ENCODE results near the gene PRKCA. TPM values are rescaled to one million over a fixed set of nuclear protein-coding genes. Genes with fewer than 3 reads are reported as not detected.
"Not testable (repeated sequence)": the region's sequence is repeated elsewhere in the genome, so short reads cannot be mapped to it uniquely, and the experiment has no call there.

PRKCA gene
- polyA plus RNA-seq (2013), result 1.2 and 1.3 TPM in 2 replicates

- Histone ChIP-seq H3K27me3 (ENCODE audit: insufficient read depth, low read length) (peaks cover 3% of the 10 kb centered on the region), H3K14ac (ENCODE audit: low read length) (peak within 1 kb of the TSS; percentile 4), H4K12ac (ENCODE audit: low read depth, low read length) (peak within 1 kb of the TSS; percentile 70), H3K36me3 (ENCODE audit: control insufficient read depth in 1 of 2, insufficient read depth in 2 of 2, low read length in 2 of 2) (no peaks in the 10 kb centered on the region), H2AFZ (ENCODE audit: insufficient read depth, low read length, poor library complexity) (peak within 1 kb of the TSS; percentile 30), H4K91ac (ENCODE audit: low read depth, low read length) (peak within 1 kb of the TSS; percentile 93), H3K4me3 (ENCODE audit: low read depth, low read length) (peak within 1 kb of the TSS; percentile 81), H3K79me2 (ENCODE audit: control insufficient read depth, insufficient read depth, low read length, poor library complexity) (peaks cover 2% of the 10 kb centered on the region), H2BK12ac (ENCODE audit: low read length) (no peak within 1 kb of the TSS), H3K27ac (ENCODE audit: low read depth, low read length) (no peak within 1 kb of the TSS), H4K8ac (ENCODE audit: low read depth, low read length) (peak within 1 kb of the TSS; percentile 75), H3K18ac (ENCODE audit: low read length) (peak within 1 kb of the TSS; percentile 5), H3K4ac (ENCODE audit: low read depth, low read length) (peak within 1 kb of the TSS; percentile 37), H3K9me3 (ENCODE audit: insufficient read depth, low read depth, low read length) (no peaks in the 10 kb centered on the region), H2BK120ac (ENCODE audit: insufficient read depth, low read length, poor library complexity) (peak within 1 kb of the TSS; percentile 10), H3K23ac (ENCODE audit: low read length) (no peak within 1 kb of the TSS), H3K4me2 (ENCODE audit: low read length) (peak within 1 kb of the TSS; percentile 100), H3K79me1 (ENCODE audit: low read length) (peaks cover 2% of the 10 kb centered on the region), H2BK5ac (ENCODE audit: low read depth, low read length, poor library complexity) (no peak within 1 kb of the TSS), H3K9ac (ENCODE audit: low read length) (peak within 1 kb of the TSS; percentile 55), H3K4me1 (ENCODE audit: control insufficient read depth in 1 of 2, insufficient read depth in 2 of 2, low read length in 2 of 2) (peaks cover 3 to 7% of the 10 kb centered on the region in 2 experiments), H2AK5ac (ENCODE audit: low read length) (no peak within 1 kb of the TSS)
- peak; percentile 58 to 82 for DNase-seq
- no CpG with 5 or more reads among the region's 117 CpGs for WGBS (ENCODE audit: extremely low coverage, insufficient coverage, insufficient read length)
Measured at GRCh38 chr17:66301864-66302741, at the start of gene PRKCA. Gene PRKCA (plus strand): TSS chr17:66302613.

- H3K4me1 ChIP-seq (ENCODE audit: control insufficient read depth in 1 of 2, insufficient read depth in 2 of 2, low read length in 2 of 2); H2BK12ac ChIP-seq (ENCODE audit: low read length); H3K79me1 ChIP-seq (ENCODE audit: low read length); DNase-seq; H3K18ac ChIP-seq (ENCODE audit: low read length); H3K27ac ChIP-seq (ENCODE audit: low read depth, low read length); H3K9ac ChIP-seq (ENCODE audit: low read length); H3K4me3 ChIP-seq (ENCODE audit: low read depth, low read length); H2AFZ ChIP-seq (ENCODE audit: insufficient read depth, low read length, poor library complexity); H3K23ac ChIP-seq (ENCODE audit: low read length); H2BK120ac ChIP-seq (ENCODE audit: insufficient read depth, low read length, poor library complexity); H3K4me2 ChIP-seq (ENCODE audit: low read length); H3K27me3 ChIP-seq (ENCODE audit: insufficient read depth, low read length); H3K4ac ChIP-seq (ENCODE audit: low read depth, low read length); H2AK5ac ChIP-seq (ENCODE audit: low read length); H3K9me3 ChIP-seq (ENCODE audit: insufficient read depth, low read depth, low read length); H3K36me3 ChIP-seq (ENCODE audit: control insufficient read depth in 1 of 2, insufficient read depth in 2 of 2, low read length in 2 of 2); H4K8ac ChIP-seq (ENCODE audit: low read depth, low read length); H2BK5ac ChIP-seq (ENCODE audit: low read depth, low read length, poor library complexity); H4K91ac ChIP-seq (ENCODE audit: low read depth, low read length); H4K12ac ChIP-seq (ENCODE audit: low read depth, low read length); H3K79me2 ChIP-seq (ENCODE audit: control insufficient read depth, insufficient read depth, low read length, poor library complexity); H3K14ac ChIP-seq (ENCODE audit: low read length): not testable (repeated sequence)
- WGBS (ENCODE audit: extremely low coverage, insufficient coverage, insufficient read length), result no CpG with 5 or more reads among the region's 8 CpGs
Measured at GRCh38 chr17:66253458-66253857, 49.0 kb upstream of the PRKCA start.

GRCh38 chr17:66255112-66255511 is 47.3 kb upstream of the PRKCA start:
- Histone ChIP-seq H2AK5ac (ENCODE audit: low read length) (no peak overlapping the region), H3K4ac (ENCODE audit: low read depth, low read length) (no peak overlapping the region), H3K14ac (ENCODE audit: low read length) (no peak overlapping the region), H3K4me1 (ENCODE audit: control insufficient read depth in 1 of 2, insufficient read depth in 2 of 2, low read length in 2 of 2) (no peaks in the 10 kb centered on the region), H3K4me2 (ENCODE audit: low read length) (no peak overlapping the region), H2AFZ (ENCODE audit: insufficient read depth, low read length, poor library complexity) (no peak overlapping the region), H4K12ac (ENCODE audit: low read depth, low read length) (no peak overlapping the region), H3K23ac (ENCODE audit: low read length) (no peak overlapping the region), H4K8ac (ENCODE audit: low read depth, low read length) (no peak overlapping the region), H3K79me2 (ENCODE audit: control insufficient read depth, insufficient read depth, low read length, poor library complexity) (no peaks in the 10 kb centered on the region), H2BK120ac (ENCODE audit: insufficient read depth, low read length, poor library complexity) (no peak overlapping the region), H3K9me3 (ENCODE audit: insufficient read depth, low read depth, low read length) (no peaks in the 10 kb centered on the region), H3K79me1 (ENCODE audit: low read length) (no peaks in the 10 kb centered on the region), H2BK12ac (ENCODE audit: low read length) (no peak overlapping the region), H3K18ac (ENCODE audit: low read length) (no peak overlapping the region), H4K91ac (ENCODE audit: low read depth, low read length) (no peak overlapping the region), H3K4me3 (ENCODE audit: low read depth, low read length) (no peak overlapping the region), H3K36me3 (ENCODE audit: control insufficient read depth in 1 of 2, insufficient read depth in 2 of 2, low read length in 2 of 2) (no peaks in the 10 kb centered on the region), H3K27me3 (ENCODE audit: insufficient read depth, low read length) (no peaks in the 10 kb centered on the region), H3K27ac (ENCODE audit: low read depth, low read length) (no peak overlapping the region), H3K9ac (ENCODE audit: low read length) (no peak overlapping the region), H2BK5ac (ENCODE audit: low read depth, low read length, poor library complexity) (no peak overlapping the region)
- 100% methylated on average over 1 of the region's 4 CpGs for WGBS (ENCODE audit: extremely low coverage, insufficient coverage, insufficient read length)
- peak; percentile 19 to 79 for DNase-seq

- Histone ChIP-seq H2BK5ac (ENCODE audit: low read depth, low read length, poor library complexity) (no peak overlapping the region), H3K27ac (ENCODE audit: low read depth, low read length) (no peak overlapping the region)
Measured at GRCh38 chr17:66255527-66255971, 46.9 kb upstream of the PRKCA start.

More at GRCh38 chr17:66255527-66255971, 46.9 kb upstream of the PRKCA start:
- Histone ChIP-seq H3K23ac (ENCODE audit: low read length) (no peak overlapping the region), H3K4me1 (ENCODE audit: control insufficient read depth in 1 of 2, insufficient read depth in 2 of 2, low read length in 2 of 2) (no peaks in the 10 kb centered on the region), H3K14ac (ENCODE audit: low read length) (no peak overlapping the region), H3K4me2 (ENCODE audit: low read length) (no peak overlapping the region), H2BK120ac (ENCODE audit: insufficient read depth, low read length, poor library complexity) (no peak overlapping the region), H2AFZ (ENCODE audit: insufficient read depth, low read length, poor library complexity) (no peak overlapping the region), H3K9me3 (ENCODE audit: insufficient read depth, low read depth, low read length) (no peaks in the 10 kb centered on the region), H3K27me3 (ENCODE audit: insufficient read depth, low read length) (no peaks in the 10 kb centered on the region), H3K18ac (ENCODE audit: low read length) (no peak overlapping the region), H3K79me2 (ENCODE audit: control insufficient read depth, insufficient read depth, low read length, poor library complexity) (no peaks in the 10 kb centered on the region), H3K36me3 (ENCODE audit: control insufficient read depth in 1 of 2, insufficient read depth in 2 of 2, low read length in 2 of 2) (no peaks in the 10 kb centered on the region), H3K4ac (ENCODE audit: low read depth, low read length) (no peak overlapping the region), H3K9ac (ENCODE audit: low read length) (no peak overlapping the region), H2AK5ac (ENCODE audit: low read length) (no peak overlapping the region), H4K91ac (ENCODE audit: low read depth, low read length) (no peak overlapping the region), H4K8ac (ENCODE audit: low read depth, low read length) (no peak overlapping the region), H2BK12ac (ENCODE audit: low read length) (no peak overlapping the region), H3K4me3 (ENCODE audit: low read depth, low read length) (no peak overlapping the region), H3K79me1 (ENCODE audit: low read length) (no peaks in the 10 kb centered on the region), H4K12ac (ENCODE audit: low read depth, low read length) (no peak overlapping the region)
- no CpG with 5 or more reads among the region's 3 CpGs for WGBS (ENCODE audit: extremely low coverage, insufficient coverage, insufficient read length)
- DNase-seq, result no peak

All from trophoblast cell (in vitro differentiated cells and primary cell).